Pancreas (tissue), 10 donors: ENCODE measurements around the gene MOB1B. TPM values are rescaled to one million over a fixed set of nuclear protein-coding genes. Genes with fewer than 3 reads are reported as not detected.

Source experiments
- ATAC-seq, 4 donors: fragments of 200-7000 bp; cut with Tn5 transposase; one replicate each; pipeline versions ENCODE4 v1.8.0 to v1.9.1; 2020; ENCODE audit warnings: mild to moderate bottlenecking in 4 of 4, moderate library complexity in 4 of 4
- DNase-seq, 6 donors: peaks; one replicate each; pipeline ENCODE4 v3.0.0-alpha.2; 2020
- FAIRE-seq: peaks from 2 replicates; lab custom pipeline; 2012; peaks lifted over from hg19 to GRCh38; lab: Jason Lieb, UNC
- H3K27ac ChIP-seq, 4 donors: fragments of 200-600 bp; sonication (generic); 1 replicate in 3 of 4; 2 replicates in 1 of 4; pipeline versions ENCODE4 v1.5.0 to v1.8.0; 2020
- H3K27me3 ChIP-seq, 4 donors: fragments of 200-600 bp; one replicate each; pipeline ENCODE4 v1.8.0; 2021
- H3K36me3 ChIP-seq, 3 donors: fragments of 200-600 bp; sonication (generic) in 1 of 3; one replicate each; pipeline versions ENCODE4 v1.5.0 to v1.8.0; 2020 to 2021
- H3K4me1 ChIP-seq, 3 donors: fragments of 200-600 bp; one replicate each; pipeline ENCODE4 v1.8.0; 2021
- H3K4me3 ChIP-seq, 4 donors: fragments of 200-600 bp; sonication (generic) in 2 of 4; one replicate each; pipeline versions ENCODE4 v1.5.0 to v1.8.0; 2020 to 2021
- H3K9me3 ChIP-seq, 4 donors: fragments of 200-600 bp; one replicate each; pipeline ENCODE4 v1.8.0; 2021
- CTCF ChIP-seq, 4 donors: fragments of 200-600 bp; sonication (generic) in 3 of 4; IDR thresholded peaks; one replicate each; pipeline versions ENCODE4 v1.5.0 to v1.8.0; 2021; ENCODE audit warnings: antibody characterized with exemption in 4 of 4
- WGBS, 2 donors: extraction: QIAGEN DNeasy Blood & Tissue Kit; methylation state at CpG; one replicate each; pipeline ENCODE4 v1.1.7; 2013; 5-methylcytosine and 5-hydroxymethylcytosine counted together
- intact Hi-C, 3 donors: fragments of 100-400 bp; cut with DNase I; formaldehyde crosslinking; loops; one replicate each; pipeline versions ENCODE4 v1.11.1 to v1.14.2; 2022
- polyA plus RNA-seq, 2 donors: library from polyadenylated mRNA; stranded (reverse); fragments of 200-250 nt; gene quantifications; one replicate each; pipeline ENCODE4 v1.2.3, GENCODE V29; 2013
- total RNA-seq, 6 donors: library from RNA; stranded (reverse); fragmentation: NEBNext Ultra II Directional in 4 of 6; extraction: Animal tissue kit (Norgen Biotek cat#: 25700) in 4 of 6; gene quantifications; one replicate each; pipeline versions ENCODE4 v1.2.1 to v1.2.4, GENCODE V29; 2021 to 2023
- donor health status: healthy with polysubstance abuse.
- donor health status: DM: no; HTN: no; CAD: no; lungs with moderate emphysema.
- donor health status: DM: no; HTN: no; CAD: no.
- donor health status: control.
- donor health status: control.
- donor health status: Bipolar disorder and iron deficiency.
- donor health status: DM: yes; HTN: yes; CAD: no.
- donor health status: DM: no; HTN: no; CAD: no.
- donor health status: DM: no; HTN: no; CAD: no.
- donor health status: DM: yes; HTN: yes; CAD: no.

Gene MOB1B
- total and polyA plus RNA-seq, 8 donors, result 3.6 to 15.6 (median 9.4) TPM

- no peak for TF ChIP-seq CTCF (IDR thresholded peaks at IDR 0.05)
- H3K4me3 ChIP-seq, result no peak overlapping the region
- no peak for FAIRE-seq
- H3K27ac ChIP-seq, result no peak overlapping the region
- 63 to 73% methylated on average over 6 of the region's 6 CpGs for WGBS, 2 donors
- H3K4me1 ChIP-seq, result peaks cover 0 to 7% (median 0%) of the 10 kb centered on the region in 3 donors
- H3K27me3 ChIP-seq, result no peaks in the 10 kb centered on the region
- no peak for DNase-seq
- no peaks in the 10 kb centered on the region for H3K36me3 ChIP-seq
- H3K9me3 ChIP-seq, result no peaks in the 10 kb centered on the region
- intact Hi-C loops, result no loop called here
- ATAC-seq, result no peak
Measured at GRCh38 chr4:70863099-70863790, 38.9 kb upstream of the MOB1B start.

DNA sequence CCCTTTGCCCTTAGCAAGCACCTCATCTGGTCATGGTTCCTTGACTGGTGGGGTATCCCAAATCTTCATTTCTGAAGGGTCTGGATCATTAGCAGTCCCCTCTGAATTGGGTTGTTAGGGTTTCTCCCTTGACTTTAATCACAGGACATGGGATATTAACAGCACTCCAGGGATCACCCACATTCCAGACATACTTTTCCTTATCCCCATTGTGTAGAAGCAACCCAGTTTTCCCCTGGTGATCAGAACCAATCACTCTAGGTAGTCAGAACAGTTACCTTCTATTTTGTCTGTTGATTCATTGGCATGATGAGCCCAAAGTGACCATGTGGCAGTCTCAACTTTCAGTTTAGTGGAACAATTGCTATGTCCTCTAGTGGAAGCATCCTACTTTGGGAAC lies 33.4 kb upstream of the MOB1B start:
- H3K9me3 ChIP-seq, result no peaks in the 10 kb centered on the region
- H3K4me1 ChIP-seq, result no peaks in the 10 kb centered on the region
- no peak for FAIRE-seq
- no peak overlapping the region for H3K27ac ChIP-seq
- no peak overlapping the region for H3K4me3 ChIP-seq
- no peaks in the 10 kb centered on the region for H3K27me3 ChIP-seq
- no peak for TF ChIP-seq CTCF (IDR thresholded peaks at IDR 0.05)
- intact Hi-C loops, result no loop called here
- ATAC-seq, result no peak
- no peak for DNase-seq
- H3K36me3 ChIP-seq, result no peaks in the 10 kb centered on the region

DNA sequence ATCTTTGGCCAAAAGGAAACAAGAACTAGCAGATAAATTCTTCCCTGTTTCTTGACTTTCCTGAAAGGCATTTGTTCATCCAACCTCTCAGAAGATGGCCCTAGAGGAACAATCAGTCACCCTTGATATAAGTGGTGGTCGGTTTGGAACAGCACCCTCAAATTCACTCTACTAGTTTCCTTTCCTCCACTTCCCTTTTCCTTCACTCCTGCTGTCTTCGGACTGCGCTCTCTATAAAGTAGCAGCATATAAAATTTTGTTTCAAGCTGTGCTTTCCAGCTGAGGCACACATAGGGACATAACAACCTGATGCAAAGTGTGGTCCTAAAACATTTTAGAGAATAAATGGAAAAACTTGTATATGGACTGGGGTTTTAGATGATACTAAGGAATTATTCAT lies 29.0 kb upstream of the MOB1B start:
- intact Hi-C loops, result no loop called here
- Histone ChIP-seq H3K4me3 (no peak overlapping the region), H3K27ac (no peak overlapping the region), H3K27me3 (no peaks in the 10 kb centered on the region), H3K4me1 (no peaks in the 10 kb centered on the region), H3K36me3 (no peaks in the 10 kb centered on the region), H3K9me3 (no peaks in the 10 kb centered on the region)
- DNase-seq (no peak), ATAC-seq (no peak), FAIRE-seq (no peak)
- WGBS, 2 donors, result 84 to 87% methylated on average over 3 of the region's 3 CpGs
- TF ChIP-seq CTCF (IDR thresholded peaks at IDR 0.05), result no peak

DNA sequence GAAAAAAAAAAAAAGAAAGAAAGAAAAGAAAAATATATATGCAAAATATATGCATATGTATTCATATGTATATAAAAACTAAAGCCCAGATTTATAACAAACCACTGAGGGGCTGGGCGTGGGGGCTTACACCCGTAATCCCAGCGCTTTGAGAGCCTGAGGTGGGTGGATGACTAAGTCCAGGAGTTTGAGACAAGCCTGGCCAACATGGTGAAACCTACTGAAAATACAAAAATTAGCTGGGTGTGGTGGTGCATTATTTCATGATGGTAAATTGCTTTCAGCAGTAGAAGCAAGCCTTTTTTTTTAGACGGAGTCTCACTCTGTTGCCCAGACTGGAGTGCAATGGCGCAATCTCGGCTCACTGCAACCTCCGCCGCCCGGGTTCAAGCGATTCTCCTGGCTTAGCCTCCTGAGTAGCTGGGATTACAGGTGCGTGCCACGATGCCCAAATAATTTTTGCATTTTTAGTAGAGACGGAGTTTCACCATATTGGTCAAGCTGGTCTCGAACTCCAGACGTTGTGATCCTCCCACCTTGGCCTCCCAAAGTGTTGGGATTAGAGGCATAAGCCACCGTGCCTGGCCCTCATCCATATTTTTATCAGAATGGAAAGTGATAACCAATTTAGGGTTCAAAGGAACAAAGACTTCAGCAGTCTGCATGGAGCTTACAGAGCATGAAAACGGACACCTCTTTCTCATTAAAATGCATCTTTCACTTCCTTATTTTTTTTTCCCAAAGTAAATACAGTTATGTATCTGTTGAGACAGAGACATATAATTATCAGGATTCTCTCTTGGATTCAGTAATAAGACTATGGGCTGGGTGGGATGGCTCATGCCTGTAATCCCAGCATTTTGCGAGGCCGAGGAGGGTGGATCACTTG lies 27.7 kb upstream of the MOB1B start:
- Histone ChIP-seq H3K36me3 (no peaks in the 10 kb centered on the region), H3K27me3 (no peaks in the 10 kb centered on the region), H3K27ac (no peak overlapping the region), H3K9me3 (no peaks in the 10 kb centered on the region), H3K4me1 (no peaks in the 10 kb centered on the region), H3K4me3 (no peak overlapping the region)
- FAIRE-seq, result no peak
- TF ChIP-seq CTCF (IDR thresholded peaks at IDR 0.05), result no peak
- DNase-seq, result no peak
- 83 to 87% methylated on average over 19 of the region's 19 CpGs for WGBS, 2 donors
- no peak for ATAC-seq
- intact Hi-C loops, result no loop called here

DNA sequence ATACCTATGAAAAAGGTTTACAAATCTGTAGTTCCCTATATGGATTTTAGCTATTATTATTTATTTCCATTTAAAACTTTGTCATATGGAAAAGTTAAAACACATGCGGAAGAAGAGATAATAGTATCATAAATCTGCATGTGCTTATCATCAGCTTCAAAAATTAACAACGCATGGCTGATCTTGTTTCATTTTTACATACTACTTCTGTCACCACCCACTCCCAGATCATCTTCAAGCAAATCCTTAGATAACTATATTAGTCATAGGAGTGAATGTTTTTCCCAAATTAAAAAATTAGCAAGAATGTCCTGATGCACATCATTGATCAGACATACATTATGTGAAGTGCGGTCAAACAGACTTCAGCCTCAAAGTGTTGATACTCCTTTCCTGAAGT lies 24.6 kb upstream of the MOB1B start:
- WGBS, 2 donors, result 73 to 80% methylated on average over 3 of the region's 3 CpGs
- Histone ChIP-seq H3K36me3 (no peaks in the 10 kb centered on the region), H3K4me3 (no peak overlapping the region), H3K27me3 (no peaks in the 10 kb centered on the region), H3K9me3 (no peaks in the 10 kb centered on the region), H3K27ac (no peak overlapping the region), H3K4me1 (no peaks in the 10 kb centered on the region)
- intact Hi-C loops, result no loop called here
- no peak for TF ChIP-seq CTCF (IDR thresholded peaks at IDR 0.05)
- FAIRE-seq, result no peak
- DNase-seq, result no peak
- ATAC-seq, result no peak
